ENCODE results near the gene PROSER3. TPM values are rescaled to one million over a fixed set of nuclear protein-coding genes. Genes with fewer than 3 reads are reported as not detected.
A peak's percentile ranks its signal among the peaks of the same experiment; 100 is the strongest.

PROSER3 gene
- total and polyA plus RNA-seq, 2 of the 13 experiments (the other 11 are each of a cell fraction or from before 2014, with no cell fraction given) = 5.1 to 5.7 TPM

DNA sequence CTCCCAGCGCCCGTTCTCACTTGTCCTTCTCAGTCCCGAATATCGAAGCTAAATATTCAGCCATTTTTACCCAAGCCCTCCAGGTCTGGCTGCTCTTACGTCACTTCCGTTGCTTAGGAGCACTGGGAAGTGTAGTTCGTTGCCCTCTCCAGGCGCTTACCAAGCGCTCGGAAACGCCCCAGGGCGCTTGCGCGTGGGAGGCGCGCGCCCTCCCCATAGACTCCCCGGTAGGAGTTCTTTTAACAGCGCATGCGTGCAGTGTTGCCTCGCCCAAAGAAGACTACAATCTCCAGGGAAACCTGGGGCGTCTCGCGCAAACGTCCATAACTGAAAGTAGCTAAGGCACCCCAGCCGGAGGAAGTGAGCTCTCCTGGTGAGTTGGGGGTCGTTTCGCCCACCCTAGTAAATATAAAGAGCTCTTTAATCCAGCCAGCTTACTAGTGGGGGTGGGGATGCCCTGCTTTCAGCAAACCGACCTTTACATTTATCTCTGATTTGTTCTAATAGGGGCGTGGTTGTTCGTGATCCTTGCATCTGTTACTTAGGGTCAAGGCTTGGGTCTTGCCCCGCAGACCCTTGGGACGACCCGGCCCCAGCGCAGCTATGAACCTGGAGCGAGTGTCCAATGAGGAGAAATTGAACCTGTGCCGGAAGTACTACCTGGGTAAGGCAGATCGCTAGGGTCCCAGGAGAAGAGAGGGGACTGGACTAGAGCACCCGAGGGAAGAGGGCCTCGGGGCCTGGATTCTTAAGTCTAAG, 12.5 kb upstream of the PROSER3 start, which contains the start of the genes PSENEN and U2AF1L4:
PSENEN (plus strand) TSS at position 324 of the 759 bp plus-strand sequence; CDS start at position 604, 280 bp downstream.
U2AF1L4 (minus strand) TSS at position 91 of the 759 bp plus-strand sequence; CDS start at position 64, 27 bp downstream.
- Histone ChIP-seq H3K27me3 (ENCODE audit: control insufficient read depth in 1 of 2, insufficient read depth in 2 of 2, low read length in 2 of 2) (no peaks in the 10 kb centered on the region; a peak in 1 of 5 replicates), H3K9ac (ENCODE audit: insufficient read depth, low read depth, low read length) (peak within 1 kb of the TSS; percentile 84), H3K4me1 (ENCODE audit: insufficient read depth, low read length) (peaks cover 51% of the 10 kb centered on the region), H4K20me1 (ENCODE audit: insufficient read depth, low read length) (no peaks in the 10 kb centered on the region), H2AFZ (ENCODE audit: low read length) (no peak within 1 kb of the TSS), H3K36me3 (replicated peaks in 1 of 2; ENCODE audit: control insufficient read depth in 1 of 2, insufficient read depth in 2 of 2, low read length in 2 of 2) (no peaks in the 10 kb centered on the region), H3K27ac (ENCODE audit: extremely low read length, insufficient read depth, low read length) (peak within 1 kb of the TSS; percentile 94), H3K4me3 (replicated peaks in 1 of 3; ENCODE audit: insufficient read depth in 1 of 3, low read depth in 2 of 3, low read length in 3 of 3) (peak within 1 kb of the TSS; percentile 82 to 99 (median 96)), H3K9me3 (ENCODE audit: low read length) (no peaks in the 10 kb centered on the region), H3K4me2 (ENCODE audit: low read depth, low read length) (peak within 1 kb of the TSS; percentile 94), H3K79me2 (ENCODE audit: insufficient read depth, low read length) (peaks cover 20% of the 10 kb centered on the region)
- WGBS (ENCODE audit: low lambda C conversion rate) = 0% methylated on average over 17 of the region's 40 CpGs
- BruUV-seq (replicated peaks) = no TSS peak
- ATAC-seq (peak; percentile 53), DNase-seq (ENCODE audit: low spot score) (peak; percentile 99), FAIRE-seq (peak; percentile 86)
- POLR2A ChIA-PET = interaction anchor here (0.6 to 1.9 kb wide), 10 partner anchors 12 to 140 kb away, joined by 3 to 11 read pairs (median 4); partner anchors contain the start of genes COX6B1, HSPB6 and PROSER3
- intact Hi-C loops (cut with micrococcal nuclease; ENCODE audit: unreplicated experiment) (loop anchor here (10.0 kb wide), 1 partner anchor 51 kb away; no protein-coding TSS in a partner anchor), in situ Hi-C loops (cut with HindIII; ENCODE audit: extremely low pct_ligation_motif_present, low pct_unique_long_range_greater_than_20kb) (no loop called here)
- CTCF ChIA-PET (ENCODE audit: low intra/inter-chr PET ratio, low total read pairs) = no interaction called here
- TF ChIP-seq, protein P1, sequence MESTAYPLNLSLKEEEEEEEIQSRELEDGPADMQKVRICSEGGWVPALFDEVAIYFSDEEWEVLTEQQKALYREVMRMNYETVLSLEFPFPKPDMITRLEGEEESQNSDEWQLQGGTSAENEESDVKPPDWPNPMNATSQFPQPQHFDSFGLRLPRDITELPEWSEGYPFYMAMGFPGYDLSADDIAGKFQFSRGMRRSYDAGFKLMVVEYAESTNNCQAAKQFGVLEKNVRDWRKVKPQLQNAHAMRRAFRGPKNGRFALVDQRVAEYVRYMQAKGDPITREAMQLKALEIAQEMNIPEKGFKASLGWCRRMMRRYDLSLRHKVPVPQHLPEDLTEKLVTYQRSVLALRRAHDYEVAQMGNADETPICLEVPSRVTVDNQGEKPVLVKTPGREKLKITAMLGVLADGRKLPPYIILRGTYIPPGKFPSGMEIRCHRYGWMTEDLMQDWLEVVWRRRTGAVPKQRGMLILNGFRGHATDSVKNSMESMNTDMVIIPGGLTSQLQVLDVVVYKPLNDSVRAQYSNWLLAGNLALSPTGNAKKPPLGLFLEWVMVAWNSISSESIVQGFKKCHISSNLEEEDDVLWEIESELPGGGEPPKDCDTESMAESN (CRISPR knock-in tag; conservative IDR thresholded peaks at IDR 0.05) = no peak
- peak; percentile 73; the same call in 1 of the 2 replicates for TF ChIP-seq IRF2 (CRISPR knock-in tag; IDR thresholded peaks at IDR 0.05)
- peak; percentile 17; the same call in 1 of the 2 replicates for TF ChIP-seq ZFX (CRISPR knock-in tag; IDR thresholded peaks at IDR 0.05; ENCODE audit: low read depth)
- TF ChIP-seq ARNT2 (CRISPR knock-in tag; IDR thresholded peaks at IDR 0.05; ENCODE audit: low read depth) = no peak
- TF ChIP-seq RFX1 (IDR thresholded peaks at IDR 0.05) = peak; percentile 75
- peak; percentile 83 for TF ChIP-seq SIN3A (IDR thresholded peaks at IDR 0.05; ENCODE audit: borderline replicate concordance, low read depth, low read length)
- TF ChIP-seq AHR (CRISPR knock-in tag; IDR thresholded peaks at IDR 0.05) = no peak
- 0 out of 2 replicates have a peak, but pooled peaks have one; percentile 23 for TF ChIP-seq ZNF335 (CRISPR knock-in tag; IDR thresholded peaks at IDR 0.05)
- peak; percentile 95 for TF ChIP-seq CREB1 (IDR thresholded peaks at IDR 0.05)
- peak; percentile 97 for TF ChIP-seq CREB1 (CRISPR knock-in tag; IDR thresholded peaks at IDR 0.05)
- peak; percentile 92 for TF ChIP-seq ZNF143 (CRISPR knock-in tag; IDR thresholded peaks at IDR 0.05)
- TF ChIP-seq, protein P2, sequence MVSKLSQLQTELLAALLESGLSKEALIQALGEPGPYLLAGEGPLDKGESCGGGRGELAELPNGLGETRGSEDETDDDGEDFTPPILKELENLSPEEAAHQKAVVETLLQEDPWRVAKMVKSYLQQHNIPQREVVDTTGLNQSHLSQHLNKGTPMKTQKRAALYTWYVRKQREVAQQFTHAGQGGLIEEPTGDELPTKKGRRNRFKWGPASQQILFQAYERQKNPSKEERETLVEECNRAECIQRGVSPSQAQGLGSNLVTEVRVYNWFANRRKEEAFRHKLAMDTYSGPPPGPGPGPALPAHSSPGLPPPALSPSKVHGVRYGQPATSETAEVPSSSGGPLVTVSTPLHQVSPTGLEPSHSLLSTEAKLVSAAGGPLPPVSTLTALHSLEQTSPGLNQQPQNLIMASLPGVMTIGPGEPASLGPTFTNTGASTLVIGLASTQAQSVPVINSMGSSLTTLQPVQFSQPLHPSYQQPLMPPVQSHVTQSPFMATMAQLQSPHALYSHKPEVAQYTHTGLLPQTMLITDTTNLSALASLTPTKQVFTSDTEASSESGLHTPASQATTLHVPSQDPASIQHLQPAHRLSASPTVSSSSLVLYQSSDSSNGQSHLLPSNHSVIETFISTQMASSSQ (IDR thresholded peaks at IDR 0.05; ENCODE audit: low read depth) = 0 out of 2 replicates have a peak, but pooled peaks have one; percentile 3
- TF ChIP-seq, protein P2 (CRISPR knock-in tag; IDR thresholded peaks at IDR 0.05; ENCODE audit: borderline replicate concordance) = no peak
- peak; percentile 19; the same call in 1 of the 2 replicates for TF ChIP-seq TAF1 (CRISPR knock-in tag; IDR thresholded peaks at IDR 0.05)
- 0 out of 2 replicates have a peak, but pooled peaks have one; percentile 12 for TF ChIP-seq HDAC1 (CRISPR knock-in tag; IDR thresholded peaks at IDR 0.05)
- TF ChIP-seq, protein P3, sequence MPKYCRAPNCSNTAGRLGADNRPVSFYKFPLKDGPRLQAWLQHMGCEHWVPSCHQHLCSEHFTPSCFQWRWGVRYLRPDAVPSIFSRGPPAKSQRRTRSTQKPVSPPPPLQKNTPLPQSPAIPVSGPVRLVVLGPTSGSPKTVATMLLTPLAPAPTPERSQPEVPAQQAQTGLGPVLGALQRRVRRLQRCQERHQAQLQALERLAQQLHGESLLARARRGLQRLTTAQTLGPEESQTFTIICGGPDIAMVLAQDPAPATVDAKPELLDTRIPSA (CRISPR knock-in tag; IDR thresholded peaks at IDR 0.05; ENCODE audit: borderline replicate concordance) = no peak

Data from HepG2 (cell line).